ENCODE data around the gene PLCZ1.
A peak's percentile ranks its signal among the peaks of the same experiment; 100 is the strongest.
"Not testable (repeated sequence)": the region's sequence is repeated elsewhere in the genome, so short reads cannot be mapped to it uniquely, and the experiment has no call there.

PLCZ1 gene

DNA sequence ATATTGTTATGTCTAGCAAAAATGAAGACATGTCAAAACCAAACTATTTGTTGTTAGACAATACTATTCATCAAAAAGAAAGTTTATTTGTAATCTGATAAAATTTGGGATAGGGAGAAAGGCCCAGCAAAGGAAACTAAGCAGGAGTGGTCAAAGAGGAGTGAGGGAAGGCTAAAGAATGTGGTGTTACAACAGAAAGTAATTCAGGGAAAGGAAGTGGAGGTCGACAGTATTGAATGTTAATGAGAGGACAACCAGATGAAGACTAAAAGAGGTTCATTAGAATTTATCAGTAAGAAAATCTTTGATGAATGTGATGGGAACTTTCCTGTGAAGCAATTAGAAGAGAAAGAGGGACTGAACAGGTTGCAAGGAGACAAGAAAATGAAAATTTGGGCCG is 33.9 kb downstream of the PLCZ1 start:
- WGBS, 2 experiments (ENCODE audit: insufficient coverage in 2 of 2): 62 to 67% methylated on average over 2 of the region's 2 CpGs
- no peaks in the 10 kb centered on the region for H3K36me3 ChIP-seq (ENCODE audit: control insufficient read depth, insufficient read depth, low read length)
- peaks cover 5% of the 10 kb centered on the region for H3K9me3 ChIP-seq (ENCODE audit: control insufficient read depth, low read length)
- no peaks in the 10 kb centered on the region for H3K4me1 ChIP-seq (ENCODE audit: control insufficient read depth, insufficient read depth, low read length, poor library complexity, severe bottlenecking)
- no peak overlapping the region for H3K4me3 ChIP-seq (ENCODE audit: extremely low read depth, insufficient read depth, low read length, poor library complexity, severe bottlenecking)
- peak overlapping the region; percentile 30 for H3K27ac ChIP-seq (ENCODE audit: low read depth, low read length, severe bottlenecking)

DNA sequence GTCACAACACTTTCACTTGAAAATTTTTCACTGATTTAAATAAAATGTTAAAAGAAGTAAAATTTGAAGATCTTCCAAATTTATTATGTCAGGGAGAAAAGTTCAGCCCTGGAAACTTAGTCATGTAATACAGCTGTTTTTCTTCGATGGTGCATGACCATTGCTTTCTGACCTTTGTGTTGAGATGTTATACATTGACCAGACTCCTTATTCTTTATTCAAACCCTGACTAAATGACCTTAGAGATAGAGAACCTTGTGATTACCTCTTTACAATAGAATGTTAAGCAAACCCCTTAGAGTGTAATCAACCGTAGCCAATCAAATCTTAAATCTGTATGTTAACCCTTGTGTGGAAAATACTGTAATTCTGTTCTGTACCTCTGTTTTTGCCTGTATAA is 34.5 kb downstream of the PLCZ1 start:
- H3K36me3 ChIP-seq (ENCODE audit: control insufficient read depth, insufficient read depth, low read length): no peaks in the 10 kb centered on the region
- H3K27ac ChIP-seq (ENCODE audit: low read depth, low read length, severe bottlenecking): no peak overlapping the region
- no CpG with 5 or more reads among the region's 2 CpGs for WGBS, 2 experiments (ENCODE audit: insufficient coverage in 2 of 2)

DNA sequence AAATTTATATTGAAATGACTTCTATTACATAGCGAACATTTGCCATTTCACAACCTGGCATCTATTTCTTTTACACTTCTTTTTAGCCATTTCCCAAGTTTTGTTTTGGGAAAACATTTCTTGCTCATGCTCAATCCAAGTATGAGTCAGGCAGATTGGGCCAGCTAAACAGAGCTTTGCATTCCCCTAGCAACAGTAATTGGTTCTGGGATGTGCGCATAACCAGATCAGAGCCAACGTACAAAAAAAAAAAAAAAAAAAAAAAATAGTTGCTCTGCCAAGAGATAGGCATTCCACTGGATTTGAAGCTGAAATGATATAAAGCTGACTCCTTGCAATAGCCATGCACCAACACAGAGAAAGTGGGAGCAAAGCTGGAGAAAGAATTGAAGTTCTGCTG is 37.5 kb downstream of the PLCZ1 start:
- no peaks in the 10 kb centered on the region for H3K36me3 ChIP-seq (ENCODE audit: control insufficient read depth, insufficient read depth, low read length)
- no peak overlapping the region for H3K27ac ChIP-seq (ENCODE audit: low read depth, low read length, severe bottlenecking)
- no CpG with 5 or more reads among the region's 3 CpGs for WGBS, 2 experiments (ENCODE audit: insufficient coverage in 2 of 2)
- H3K9me3 ChIP-seq (ENCODE audit: control insufficient read depth, low read length): no peaks in the 10 kb centered on the region
- no peaks in the 10 kb centered on the region for H3K4me1 ChIP-seq (ENCODE audit: control insufficient read depth, insufficient read depth, low read length, poor library complexity, severe bottlenecking)
- no peak overlapping the region for H3K4me3 ChIP-seq (ENCODE audit: extremely low read depth, insufficient read depth, low read length, poor library complexity, severe bottlenecking)

More for the DNA sequence above, 34.5 kb downstream of the PLCZ1 start:
- Histone ChIP-seq H3K9me3 (ENCODE audit: control insufficient read depth, low read length) (peaks cover 5% of the 10 kb centered on the region), H3K4me1 (ENCODE audit: control insufficient read depth, insufficient read depth, low read length, poor library complexity, severe bottlenecking) (no peaks in the 10 kb centered on the region), H3K4me3 (ENCODE audit: extremely low read depth, insufficient read depth, low read length, poor library complexity, severe bottlenecking) (no peak overlapping the region)

DNA sequence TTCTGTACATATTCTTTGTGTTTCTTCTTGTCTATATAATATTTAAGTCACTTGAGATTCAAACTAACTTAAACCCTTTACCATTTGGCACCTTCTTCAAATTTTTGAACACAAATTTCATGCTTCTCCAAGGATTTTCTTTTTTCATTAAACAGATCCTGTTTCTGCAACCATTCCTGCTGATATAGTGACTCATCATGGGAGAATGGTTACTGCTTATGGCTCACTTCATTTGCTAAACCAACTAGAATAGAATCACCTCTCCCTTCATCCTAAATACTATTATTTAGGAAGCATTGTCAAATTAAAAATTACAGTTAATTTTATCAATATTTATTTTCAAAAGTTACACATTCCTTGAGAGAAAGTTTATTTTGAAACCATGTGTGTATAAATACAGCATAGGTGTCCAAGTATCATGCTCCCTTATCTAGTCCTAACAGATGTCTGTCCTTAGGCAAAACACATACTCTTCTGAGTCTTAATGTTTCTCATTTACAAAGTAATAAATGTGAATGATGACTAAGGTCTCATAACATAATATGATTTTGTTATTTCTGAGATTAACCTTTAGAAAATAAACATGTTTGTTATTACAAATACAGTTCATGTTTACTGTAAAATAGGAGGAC is 40.7 kb downstream of the PLCZ1 start:
- no peaks in the 10 kb centered on the region for H3K36me3 ChIP-seq (ENCODE audit: control insufficient read depth, insufficient read depth, low read length)
- H3K9me3 ChIP-seq (ENCODE audit: control insufficient read depth, low read length): no peaks in the 10 kb centered on the region
- H3K27ac ChIP-seq (ENCODE audit: low read depth, low read length, severe bottlenecking): no peak overlapping the region
- H3K4me1 ChIP-seq (ENCODE audit: control insufficient read depth, insufficient read depth, low read length, poor library complexity, severe bottlenecking): no peaks in the 10 kb centered on the region
- H3K4me3 ChIP-seq (ENCODE audit: extremely low read depth, insufficient read depth, low read length, poor library complexity, severe bottlenecking): no peak overlapping the region

DNA sequence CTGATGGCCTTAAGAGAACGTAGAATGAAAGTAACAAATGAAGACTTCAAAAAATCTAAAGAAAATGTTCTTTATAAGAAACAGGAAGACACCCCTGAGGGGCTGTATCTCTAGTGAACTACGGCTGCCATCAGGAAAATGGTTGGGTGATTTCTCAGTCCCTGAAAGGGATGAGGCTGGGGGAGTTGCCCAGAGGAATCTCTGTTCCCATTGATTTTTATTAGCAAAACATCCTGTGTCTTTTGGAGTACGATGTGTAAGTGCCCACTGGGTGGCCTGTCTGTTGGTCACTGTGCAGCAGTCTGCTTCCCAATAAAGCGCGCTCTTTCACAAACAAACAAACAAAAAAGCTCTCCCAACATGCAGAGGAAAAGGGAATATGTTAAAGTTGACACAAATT is 43.8 kb downstream of the PLCZ1 start:
- H3K9me3 ChIP-seq (ENCODE audit: control insufficient read depth, low read length); H3K36me3 ChIP-seq (ENCODE audit: control insufficient read depth, insufficient read depth, low read length); H3K27ac ChIP-seq (ENCODE audit: low read depth, low read length, severe bottlenecking); H3K4me3 ChIP-seq (ENCODE audit: extremely low read depth, insufficient read depth, low read length, poor library complexity, severe bottlenecking); H3K4me1 ChIP-seq (ENCODE audit: control insufficient read depth, insufficient read depth, low read length, poor library complexity, severe bottlenecking): not testable (repeated sequence)
- 100% methylated on average over 1 of the region's 5 CpGs; no CpG with 5 or more reads in 1 of the 2 experiments for WGBS, 2 experiments (ENCODE audit: insufficient coverage in 2 of 2)

DNA sequence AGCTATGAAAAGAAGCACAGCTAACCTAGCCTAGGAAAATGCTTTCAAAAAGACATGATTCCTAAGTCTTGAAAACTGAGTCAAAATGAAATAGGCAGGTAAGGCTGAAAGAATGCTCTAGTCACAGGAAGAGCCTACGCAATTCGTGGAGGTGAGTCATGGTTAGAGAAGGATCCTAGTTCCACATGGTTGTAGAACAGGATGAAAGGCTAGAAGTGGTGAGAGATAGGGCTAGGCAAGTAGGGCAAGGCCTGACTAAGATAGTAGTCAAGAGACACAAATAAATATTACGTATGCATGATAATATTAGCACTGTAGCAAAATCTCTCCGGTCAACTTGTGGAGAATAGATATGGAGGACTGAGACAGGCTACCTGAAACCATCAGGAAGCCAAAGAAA is 47.2 kb downstream of the PLCZ1 start:
- no peaks in the 10 kb centered on the region for H3K36me3 ChIP-seq (ENCODE audit: control insufficient read depth, insufficient read depth, low read length)
- no peaks in the 10 kb centered on the region for H3K9me3 ChIP-seq (ENCODE audit: control insufficient read depth, low read length)
- WGBS, 2 experiments (ENCODE audit: insufficient coverage in 2 of 2): 89 to 100% methylated on average over 3 to 4 of the region's 4 CpGs
- H3K27ac ChIP-seq (ENCODE audit: low read depth, low read length, severe bottlenecking): no peak overlapping the region
- no peak overlapping the region for H3K4me3 ChIP-seq (ENCODE audit: extremely low read depth, insufficient read depth, low read length, poor library complexity, severe bottlenecking)
- H3K4me1 ChIP-seq (ENCODE audit: control insufficient read depth, insufficient read depth, low read length, poor library complexity, severe bottlenecking): peaks cover 5% of the 10 kb centered on the region

DNA sequence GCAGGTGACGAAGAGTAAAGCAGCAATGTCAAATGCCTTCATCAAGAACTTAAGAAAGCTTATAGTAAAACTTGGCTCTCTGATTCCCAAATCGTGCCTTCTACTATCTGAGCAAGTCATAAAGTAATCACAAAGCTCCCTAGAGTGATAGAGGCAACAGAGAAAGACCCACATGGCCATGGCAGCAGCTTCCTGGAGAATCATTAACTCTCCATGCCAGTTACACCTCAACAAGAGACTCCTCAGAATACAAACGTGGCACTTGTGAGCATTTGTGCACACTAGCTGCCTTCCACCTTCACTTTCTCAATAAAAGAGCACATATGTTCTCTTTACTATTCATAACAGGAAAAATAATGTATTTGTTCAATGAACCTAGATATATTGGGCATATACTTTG is 48.0 kb downstream of the PLCZ1 start:
- 71 to 100% methylated on average over 2 to 3 of the region's 3 CpGs for WGBS, 2 experiments (ENCODE audit: insufficient coverage in 2 of 2)
- Histone ChIP-seq H3K4me1 (ENCODE audit: control insufficient read depth, insufficient read depth, low read length, poor library complexity, severe bottlenecking) (peaks cover 5% of the 10 kb centered on the region), H3K9me3 (ENCODE audit: control insufficient read depth, low read length) (no peaks in the 10 kb centered on the region), H3K27ac (ENCODE audit: low read depth, low read length, severe bottlenecking) (no peak overlapping the region), H3K4me3 (ENCODE audit: extremely low read depth, insufficient read depth, low read length, poor library complexity, severe bottlenecking) (no peak overlapping the region), H3K36me3 (ENCODE audit: control insufficient read depth, insufficient read depth, low read length) (no peaks in the 10 kb centered on the region)

DNA sequence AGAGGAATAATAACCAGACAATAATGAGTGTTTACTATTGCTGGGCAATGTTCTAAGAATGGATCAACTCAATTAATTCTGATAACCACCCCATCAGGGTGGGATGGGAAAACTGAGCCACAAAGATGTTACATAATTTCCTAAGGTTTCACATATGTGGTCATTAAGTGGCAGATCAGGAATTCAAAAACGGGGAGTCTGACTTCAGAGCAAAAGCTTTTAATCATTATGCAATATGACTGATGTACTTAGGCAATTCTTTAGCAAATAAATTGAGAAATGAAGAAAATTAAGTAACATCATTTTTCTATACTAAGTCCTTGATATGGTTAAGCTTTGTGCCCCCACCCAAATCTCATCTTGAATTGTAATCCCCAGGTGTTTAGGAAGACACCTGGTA is 53.4 kb downstream of the PLCZ1 start:
- Histone ChIP-seq H3K4me1 (ENCODE audit: control insufficient read depth, insufficient read depth, low read length, poor library complexity, severe bottlenecking) (no peaks in the 10 kb centered on the region), H3K27ac (ENCODE audit: low read depth, low read length, severe bottlenecking) (no peak overlapping the region), H3K36me3 (ENCODE audit: control insufficient read depth, insufficient read depth, low read length) (no peaks in the 10 kb centered on the region), H3K4me3 (ENCODE audit: extremely low read depth, insufficient read depth, low read length, poor library complexity, severe bottlenecking) (no peak overlapping the region), H3K9me3 (ENCODE audit: control insufficient read depth, low read length) (no peaks in the 10 kb centered on the region)
- no CpG with 5 or more reads among the region's 1 CpG for WGBS, 2 experiments (ENCODE audit: insufficient coverage in 2 of 2)

DNA sequence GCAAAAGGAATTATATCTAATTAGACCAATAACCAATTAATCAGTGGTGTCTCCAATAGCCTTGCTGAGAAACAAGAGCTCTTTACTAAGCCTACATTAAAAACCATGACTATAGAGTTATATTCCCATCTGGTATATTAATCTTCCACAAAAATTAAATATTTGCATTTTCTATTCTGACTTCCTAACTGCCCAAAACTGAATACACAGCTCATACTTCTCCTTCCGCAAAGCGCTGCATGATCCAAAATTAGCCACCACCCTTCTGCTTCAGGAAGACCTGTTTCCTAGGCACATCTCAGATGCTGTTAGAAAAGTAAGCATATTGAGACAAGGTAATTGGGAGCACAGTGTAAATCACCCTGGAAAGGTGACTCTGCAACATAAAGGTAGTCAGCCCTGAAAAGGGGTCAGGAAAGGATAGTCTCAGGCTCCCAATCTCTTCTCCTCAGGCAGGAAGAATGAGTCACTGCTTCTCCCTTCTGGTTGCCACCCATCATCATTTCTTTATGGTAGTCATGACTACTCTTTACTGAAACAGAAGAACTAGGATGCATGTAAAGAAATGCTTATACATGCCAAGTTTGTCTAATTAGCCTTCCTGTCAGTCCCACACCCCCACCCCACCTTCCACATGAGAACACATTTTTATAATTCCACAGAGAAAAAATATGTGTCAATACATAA is 54.3 kb downstream of the PLCZ1 start:
- Histone ChIP-seq H3K4me1 (ENCODE audit: control insufficient read depth, insufficient read depth, low read length, poor library complexity, severe bottlenecking) (no peaks in the 10 kb centered on the region), H3K27ac (ENCODE audit: low read depth, low read length, severe bottlenecking) (no peak overlapping the region), H3K4me3 (ENCODE audit: extremely low read depth, insufficient read depth, low read length, poor library complexity, severe bottlenecking) (no peak overlapping the region), H3K36me3 (ENCODE audit: control insufficient read depth, insufficient read depth, low read length) (no peaks in the 10 kb centered on the region), H3K9me3 (ENCODE audit: control insufficient read depth, low read length) (no peaks in the 10 kb centered on the region)
- WGBS, 2 experiments (ENCODE audit: insufficient coverage in 2 of 2): no CpG with 5 or more reads among the region's 2 CpGs

DNA sequence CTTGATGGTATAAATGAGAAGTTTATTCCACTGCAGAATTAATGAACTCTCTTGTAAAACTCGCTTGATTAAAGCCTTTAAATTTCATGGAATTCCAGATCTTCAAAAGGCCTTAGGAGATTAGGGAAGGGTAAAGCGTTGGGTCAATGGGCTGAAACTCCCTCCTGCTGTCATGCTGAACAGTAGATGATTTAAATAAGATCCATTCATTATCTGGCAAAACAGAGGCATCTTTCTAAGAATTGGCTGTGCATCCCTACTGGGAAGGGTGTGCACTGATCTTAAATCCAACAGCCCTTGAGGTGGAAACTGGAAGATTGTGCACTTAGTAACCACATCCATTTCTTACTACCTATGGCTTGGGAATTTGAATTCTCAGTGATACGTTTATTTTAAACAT is 56.0 kb downstream of the PLCZ1 start:
- H3K27ac ChIP-seq (ENCODE audit: low read depth, low read length, severe bottlenecking): no peak overlapping the region
- no peaks in the 10 kb centered on the region for H3K9me3 ChIP-seq (ENCODE audit: control insufficient read depth, low read length)
- H3K36me3 ChIP-seq (ENCODE audit: control insufficient read depth, insufficient read depth, low read length): no peaks in the 10 kb centered on the region
- H3K4me3 ChIP-seq (ENCODE audit: extremely low read depth, insufficient read depth, low read length, poor library complexity, severe bottlenecking): no peak overlapping the region
- no CpG with 5 or more reads among the region's 3 CpGs for WGBS, 2 experiments (ENCODE audit: insufficient coverage in 2 of 2)
- no peaks in the 10 kb centered on the region for H3K4me1 ChIP-seq (ENCODE audit: control insufficient read depth, insufficient read depth, low read length, poor library complexity, severe bottlenecking)

DNA sequence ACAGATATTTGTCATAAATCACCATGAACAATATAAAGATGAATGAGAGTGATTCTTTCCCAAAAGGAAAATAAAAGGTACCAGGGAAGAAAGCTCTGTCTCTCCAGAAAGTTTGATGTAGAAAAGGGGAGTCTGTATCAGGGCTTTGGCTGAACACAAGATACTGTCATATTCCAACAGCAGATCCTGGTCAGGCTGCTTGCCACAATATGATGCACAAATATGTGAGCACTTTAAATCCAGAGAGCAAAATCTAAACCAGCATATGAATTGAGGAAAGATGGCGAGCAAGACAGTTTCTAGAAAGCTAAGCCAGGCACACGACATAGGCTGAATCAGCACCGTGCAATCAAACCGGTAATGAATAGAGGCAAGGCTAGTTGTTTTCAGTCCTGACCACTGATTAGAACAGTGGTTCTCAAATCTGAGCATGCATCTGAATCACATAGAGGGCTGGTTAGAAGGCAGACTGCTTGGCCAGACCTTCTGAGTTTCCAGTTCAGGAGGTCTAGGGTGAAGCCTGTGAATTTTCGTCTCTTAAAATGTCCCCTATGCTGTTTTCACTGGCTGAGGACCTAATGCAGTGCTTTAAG is 60.7 kb downstream of the PLCZ1 start:
- no peak overlapping the region for H3K27ac ChIP-seq (ENCODE audit: low read depth, low read length, severe bottlenecking)
- no peaks in the 10 kb centered on the region for H3K9me3 ChIP-seq (ENCODE audit: control insufficient read depth, low read length)
- no peaks in the 10 kb centered on the region for H3K36me3 ChIP-seq (ENCODE audit: control insufficient read depth, insufficient read depth, low read length)
- 79 to 94% methylated on average over 5 of the region's 5 CpGs for WGBS, 2 experiments (ENCODE audit: insufficient coverage in 2 of 2)
- H3K4me3 ChIP-seq (ENCODE audit: extremely low read depth, insufficient read depth, low read length, poor library complexity, severe bottlenecking): no peak overlapping the region
- H3K4me1 ChIP-seq (ENCODE audit: control insufficient read depth, insufficient read depth, low read length, poor library complexity, severe bottlenecking): no peaks in the 10 kb centered on the region

All from mesodermal cell (in vitro differentiated cells).